ES-I3 (cell line): Measurements from ENCODE around the gene CNKSR1.

Experiments used
- H3K36me3 ChIP-seq: 2 replicates; pipeline ENCODE4 v1.6.1; 2013; ENCODE audit warnings: mild to moderate bottlenecking, low read length, control low read depth, moderate library complexity; ENCODE audit not compliant: insufficient read depth
- H3K4me1 ChIP-seq: 2 replicates; pipeline ENCODE4 v1.6.1; 2013; ENCODE audit warnings: mild to moderate bottlenecking, control low read depth, low read length; ENCODE audit not compliant: insufficient read depth
- H3K9ac ChIP-seq: 2 replicates; pipeline ENCODE4 v1.6.1; 2013; ENCODE audit warnings: low read depth, mild to moderate bottlenecking, low read length, moderate library complexity
- H3K9me3 ChIP-seq: 2 replicates; pipeline ENCODE4 v1.6.1; 2013; ENCODE audit warnings: mild to moderate bottlenecking, low read length, moderate library complexity; ENCODE audit not compliant: control insufficient read depth, insufficient read depth

CNKSR1 gene

DNA sequence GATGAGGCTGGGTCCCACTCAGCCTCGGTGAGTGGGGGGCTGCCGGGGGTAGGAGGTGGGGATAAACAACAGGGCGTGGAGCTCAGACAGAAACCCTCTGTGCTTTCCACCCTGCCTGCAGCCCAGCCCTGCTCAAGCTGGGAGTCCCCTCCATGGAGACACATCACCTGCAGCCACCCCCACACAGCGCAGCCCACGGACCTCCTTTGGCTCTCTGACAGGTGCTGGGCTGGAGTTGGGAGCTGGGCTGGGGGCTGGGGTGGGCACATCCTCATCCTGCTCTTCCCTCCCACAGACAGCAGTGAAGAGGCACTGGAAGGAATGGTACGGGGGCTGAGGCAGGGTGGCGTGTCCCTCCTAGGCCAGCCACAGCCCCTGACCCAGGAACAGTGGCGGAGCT is 11.2 kb downstream of the CNKSR1 start:
- H3K4me1 ChIP-seq = no peaks in the 10 kb centered on the region; the same call in 1 of the 2 replicates
- H3K36me3 ChIP-seq = no peaks in the 10 kb centered on the region
- no peaks in the 10 kb centered on the region for H3K9me3 ChIP-seq
- H3K9ac ChIP-seq = no peak overlapping the region

DNA sequence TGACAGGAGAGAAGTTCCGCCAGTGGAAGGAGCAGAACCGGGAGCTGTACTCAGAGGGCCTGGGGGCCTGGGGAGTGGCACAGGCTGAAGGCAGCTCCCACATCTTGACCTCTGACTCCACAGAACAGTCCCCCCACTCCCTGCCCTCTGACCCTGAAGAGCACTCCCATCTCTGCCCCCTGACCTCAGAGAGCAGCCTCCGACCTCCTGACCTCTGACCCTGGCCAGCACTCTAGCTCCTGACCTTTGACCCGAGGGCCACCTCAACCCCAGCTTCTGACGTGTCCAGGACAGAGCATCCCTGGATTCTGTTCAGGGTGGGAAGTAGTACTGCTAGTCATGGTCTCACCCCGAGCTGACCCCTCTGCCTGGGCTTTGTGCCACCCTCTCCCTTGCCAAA is 12.0 kb downstream of the CNKSR1 start:
- H3K9ac ChIP-seq = no peak overlapping the region
- no peaks in the 10 kb centered on the region for H3K36me3 ChIP-seq
- no peaks in the 10 kb centered on the region; the same call in 1 of the 2 replicates for H3K4me1 ChIP-seq
- no peaks in the 10 kb centered on the region for H3K9me3 ChIP-seq

DNA sequence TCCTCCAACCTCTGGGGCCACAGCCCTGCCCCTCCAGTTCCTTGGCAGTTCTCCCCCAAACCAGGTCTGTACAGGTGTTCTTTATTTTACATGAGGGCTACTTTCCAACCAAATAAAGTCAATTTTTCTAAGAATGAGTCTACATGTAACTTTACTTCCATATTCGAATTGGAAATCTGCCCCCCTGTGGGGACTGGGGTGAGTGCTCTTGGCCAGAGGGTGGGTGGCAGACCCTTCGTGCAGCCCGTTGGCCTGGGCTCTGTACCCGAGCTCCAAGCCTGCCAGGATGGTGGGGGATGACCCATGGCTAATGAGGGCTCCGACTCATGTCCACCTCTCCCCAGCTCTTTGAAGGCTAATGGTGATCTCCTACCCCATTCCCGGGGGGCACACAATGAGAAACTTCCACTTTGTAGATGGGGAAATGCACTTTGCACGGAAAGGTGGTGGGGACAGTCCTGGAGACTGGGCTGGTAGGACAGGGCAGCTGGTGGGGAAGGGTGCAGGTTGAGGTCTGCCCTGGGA is 12.5 kb downstream of the CNKSR1 start:
- no peaks in the 10 kb centered on the region for H3K9me3 ChIP-seq
- H3K9ac ChIP-seq = no peak overlapping the region
- no peaks in the 10 kb centered on the region; the same call in 1 of the 2 replicates for H3K4me1 ChIP-seq
- H3K36me3 ChIP-seq = no peaks in the 10 kb centered on the region

DNA sequence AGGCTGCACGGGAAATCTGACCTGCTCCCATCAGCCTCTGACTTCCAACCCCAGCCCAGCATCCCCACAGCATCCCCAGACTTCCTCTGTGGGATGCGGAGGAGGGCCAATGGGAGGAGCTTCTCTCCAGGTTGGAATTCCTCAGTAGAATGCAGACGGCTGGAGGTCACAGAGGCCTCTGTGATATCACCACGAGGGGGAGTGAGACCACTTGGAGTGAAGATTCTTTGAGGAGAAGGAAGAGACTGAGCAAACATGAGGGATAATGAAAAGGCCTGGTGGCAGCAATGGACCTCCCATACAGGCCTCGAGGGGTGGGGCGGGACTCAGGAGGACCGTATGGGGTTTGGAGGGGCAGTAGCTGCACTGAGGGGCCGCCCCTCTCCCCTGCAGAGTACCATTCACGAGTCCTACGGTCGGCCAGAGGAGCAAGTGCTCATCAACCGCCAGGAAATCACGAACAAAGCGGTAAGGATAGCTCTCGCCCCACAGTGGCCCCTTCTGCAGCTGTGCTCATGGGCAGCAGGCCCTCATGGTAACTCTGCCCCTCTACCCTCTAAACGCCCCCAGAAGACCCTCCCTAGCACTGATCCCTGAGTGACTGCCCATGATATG is 13.2 kb downstream of the CNKSR1 start, which contains the start of gene CATSPER4:
TSS of gene CATSPER4 (plus strand) at position 230 of the 615 bp plus-strand sequence. CDS start at position 256, 26 bp downstream.
- Histone ChIP-seq H3K36me3 (no peaks in the 10 kb centered on the region), H3K9me3 (no peaks in the 10 kb centered on the region), H3K4me1 (no peaks in the 10 kb centered on the region; the same call in 1 of the 2 replicates), H3K9ac (no peak within 1 kb of the TSS)

DNA sequence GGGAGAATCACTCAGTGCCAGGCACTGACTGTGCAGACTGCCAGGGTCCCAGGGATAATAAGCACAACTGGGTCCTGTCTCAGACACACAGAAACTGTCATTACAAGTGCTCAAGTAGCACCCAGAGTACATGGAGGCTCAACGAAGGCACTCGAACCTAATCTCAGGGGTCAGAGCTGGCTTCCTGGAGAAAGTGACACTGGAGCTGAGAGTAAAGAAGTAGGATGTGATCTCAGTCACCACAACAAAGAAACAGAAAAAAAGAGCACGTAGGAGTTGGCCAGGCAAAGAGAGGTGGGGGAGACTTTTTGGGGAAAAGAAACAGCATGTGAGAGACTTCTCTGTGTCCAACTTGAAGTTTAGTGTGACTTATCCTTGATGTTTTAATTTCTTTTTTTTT is 14.4 kb downstream of the CNKSR1 start:
- Histone ChIP-seq H3K4me1 (no peaks in the 10 kb centered on the region; the same call in 1 of the 2 replicates), H3K9ac (no peak overlapping the region), H3K9me3 (no peaks in the 10 kb centered on the region), H3K36me3 (no peaks in the 10 kb centered on the region)

DNA sequence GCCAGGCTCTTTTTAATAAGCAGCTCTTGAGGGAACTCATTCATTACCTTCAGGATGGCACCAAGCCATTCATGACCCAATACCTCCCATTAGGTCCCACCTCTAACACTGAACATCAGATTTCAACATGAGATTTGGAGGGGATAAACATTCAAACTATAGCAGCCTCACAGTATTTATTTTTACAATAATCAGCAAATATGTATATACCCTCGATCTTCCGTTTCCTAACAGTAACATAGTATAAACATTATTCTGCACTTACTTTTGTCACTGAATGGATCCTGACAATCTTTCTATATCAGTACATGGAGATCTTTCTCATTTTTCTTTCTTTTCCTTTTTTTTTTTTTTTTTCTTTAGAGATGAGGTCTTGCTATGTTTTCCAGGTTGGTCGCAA is 18.5 kb downstream of the CNKSR1 start:
- Histone ChIP-seq H3K9me3 (no peaks in the 10 kb centered on the region), H3K4me1 (peaks cover 3% of the 10 kb centered on the region; the same call in 1 of the 2 replicates), H3K36me3 (no peaks in the 10 kb centered on the region), H3K9ac (no peak overlapping the region)

DNA sequence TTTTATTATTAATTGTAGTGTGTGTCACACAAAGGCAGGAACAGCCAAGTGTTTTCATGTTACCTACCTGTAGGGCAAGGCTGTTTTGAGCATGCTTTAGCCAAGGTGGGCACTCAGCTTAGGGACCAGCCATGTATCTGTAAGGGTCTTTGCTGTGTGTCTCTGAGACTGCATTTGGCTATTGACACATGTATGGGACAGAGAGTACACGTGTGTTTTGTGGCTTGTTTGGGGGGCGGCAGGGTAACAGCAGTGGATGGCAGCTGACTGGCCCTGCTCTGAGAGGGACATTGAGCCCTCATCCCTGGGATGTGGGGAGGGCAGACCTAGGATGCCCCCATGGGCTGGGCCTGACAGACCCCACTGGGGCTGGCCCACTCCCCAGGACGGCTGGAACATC is 20.0 kb downstream of the CNKSR1 start:
- Histone ChIP-seq H3K9ac (no peak overlapping the region), H3K36me3 (no peaks in the 10 kb centered on the region), H3K4me1 (peaks cover 3% of the 10 kb centered on the region; the same call in 1 of the 2 replicates), H3K9me3 (no peaks in the 10 kb centered on the region)

DNA sequence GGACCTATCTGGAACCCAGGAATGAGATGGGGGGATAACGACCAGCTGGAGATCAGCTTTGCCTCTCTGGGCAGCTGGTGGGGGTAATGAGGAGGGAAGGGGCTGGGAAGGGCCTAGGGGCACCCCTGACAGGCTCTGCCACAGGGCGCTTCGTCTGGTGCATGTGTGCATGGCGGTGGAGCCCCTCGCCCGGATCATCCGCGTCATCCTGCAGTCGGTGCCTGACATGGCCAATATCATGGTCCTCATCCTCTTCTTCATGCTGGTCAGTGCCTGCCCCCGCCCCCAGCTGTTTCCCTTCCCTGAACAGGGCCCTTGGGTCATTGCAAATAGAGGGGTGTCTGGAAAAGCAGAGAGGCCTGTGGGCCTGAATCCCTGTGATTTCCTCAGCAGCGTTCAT is 20.5 kb downstream of the CNKSR1 start:
- Histone ChIP-seq H3K36me3 (no peaks in the 10 kb centered on the region), H3K4me1 (peaks cover 3% of the 10 kb centered on the region; the same call in 1 of the 2 replicates), H3K9ac (no peak overlapping the region), H3K9me3 (no peaks in the 10 kb centered on the region)

DNA sequence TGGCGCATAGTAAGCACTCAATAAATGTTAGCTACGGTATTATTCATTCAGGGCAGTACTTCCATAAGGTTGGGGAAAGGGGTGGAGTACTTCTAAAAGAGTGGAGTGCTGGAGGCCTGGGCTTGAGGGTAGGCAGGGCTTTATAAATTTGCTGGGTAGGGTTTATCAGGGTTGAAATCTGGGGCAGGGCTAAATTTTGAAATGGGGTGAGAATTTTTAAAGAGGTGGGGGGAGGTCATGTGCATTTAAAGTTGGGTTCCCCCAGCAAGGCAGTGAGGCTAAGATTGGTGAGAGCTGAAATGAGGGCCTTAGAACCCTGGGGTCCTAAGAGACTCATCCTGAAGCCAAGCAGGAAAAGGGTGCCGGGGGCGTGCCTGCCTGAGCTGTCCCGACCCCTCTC is 23.1 kb downstream of the CNKSR1 start:
- Histone ChIP-seq H3K9me3 (no peaks in the 10 kb centered on the region), H3K36me3 (no peaks in the 10 kb centered on the region), H3K4me1 (peaks cover 11% of the 10 kb centered on the region; the same call in 1 of the 2 replicates), H3K9ac (peak overlapping the region; percentile 43; the same call in 1 of the 2 replicates)

DNA sequence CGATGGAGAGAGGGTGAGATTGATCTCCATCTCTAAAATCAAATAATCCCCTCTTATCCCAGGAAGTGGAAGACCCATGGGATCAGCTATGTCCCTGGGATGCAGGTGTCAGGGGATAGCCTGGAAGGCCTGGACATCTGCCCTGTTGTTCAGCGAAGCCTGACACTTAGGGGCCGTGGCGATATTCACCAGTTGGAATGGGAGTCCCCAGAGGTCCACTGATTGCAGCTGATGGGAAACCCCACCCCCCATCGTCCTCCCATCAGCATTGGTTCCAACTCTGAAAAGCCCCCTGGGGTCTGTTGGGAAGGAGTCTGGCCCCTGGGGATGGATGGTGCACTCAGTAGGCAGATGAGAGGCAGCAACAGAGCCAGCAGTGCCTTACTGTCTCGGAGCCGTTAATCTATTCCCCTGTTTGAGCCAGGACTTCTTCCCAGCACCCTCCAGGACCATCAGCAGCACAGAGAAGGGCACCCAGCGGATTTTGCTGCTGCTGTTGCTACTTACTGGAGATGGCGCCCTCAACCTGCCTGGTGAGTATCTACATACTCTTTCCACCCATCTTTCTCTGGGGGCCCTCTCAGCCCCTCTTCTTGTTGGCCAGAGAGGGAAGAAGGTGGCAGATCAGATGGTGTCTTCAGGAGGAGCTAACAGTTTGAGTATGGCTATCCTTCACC is 26.5 kb downstream of the CNKSR1 start:
- H3K9ac ChIP-seq = no peak overlapping the region
- no peaks in the 10 kb centered on the region for H3K9me3 ChIP-seq
- H3K4me1 ChIP-seq = peaks cover 7% of the 10 kb centered on the region; the same call in 1 of the 2 replicates

DNA sequence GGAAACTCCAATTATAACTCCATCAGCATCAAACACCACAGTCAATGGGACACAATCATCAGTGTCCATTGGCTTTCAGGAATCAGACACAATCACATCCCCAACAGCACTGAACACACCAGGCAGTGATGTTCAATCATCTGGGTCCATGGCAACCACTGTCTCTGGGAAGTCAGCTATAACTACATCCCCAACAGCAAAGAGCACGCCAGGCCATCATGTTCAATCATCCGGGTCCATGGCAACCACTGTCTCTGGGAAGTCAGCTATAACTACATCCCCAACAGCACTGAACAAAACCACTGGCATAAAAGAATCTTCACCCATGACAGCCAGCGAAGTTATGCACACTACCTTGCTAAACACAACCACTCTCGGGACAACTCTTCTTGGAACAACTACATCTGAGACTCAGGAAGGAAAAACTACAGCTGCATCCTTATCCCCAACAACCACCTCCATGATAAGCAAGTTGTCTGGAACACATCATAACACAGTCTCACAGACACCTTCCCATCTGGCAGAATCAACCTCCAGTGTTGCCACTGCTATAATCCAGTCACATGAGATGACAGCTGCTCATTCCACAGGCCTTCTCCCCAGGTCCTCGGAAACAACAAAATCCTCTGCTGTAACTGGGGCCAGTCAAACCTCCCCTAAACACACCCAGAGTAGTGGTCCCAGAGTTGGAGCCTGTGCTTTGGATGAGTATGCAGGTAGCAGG is 33.0 kb downstream of the CNKSR1 start:
- no peaks in the 10 kb centered on the region for H3K4me1 ChIP-seq
- H3K9ac ChIP-seq = no peak overlapping the region
- no peaks in the 10 kb centered on the region for H3K9me3 ChIP-seq
- no peaks in the 10 kb centered on the region for H3K36me3 ChIP-seq

More for the DNA sequence above, 26.5 kb downstream of the CNKSR1 start:
- no peaks in the 10 kb centered on the region for H3K36me3 ChIP-seq

DNA sequence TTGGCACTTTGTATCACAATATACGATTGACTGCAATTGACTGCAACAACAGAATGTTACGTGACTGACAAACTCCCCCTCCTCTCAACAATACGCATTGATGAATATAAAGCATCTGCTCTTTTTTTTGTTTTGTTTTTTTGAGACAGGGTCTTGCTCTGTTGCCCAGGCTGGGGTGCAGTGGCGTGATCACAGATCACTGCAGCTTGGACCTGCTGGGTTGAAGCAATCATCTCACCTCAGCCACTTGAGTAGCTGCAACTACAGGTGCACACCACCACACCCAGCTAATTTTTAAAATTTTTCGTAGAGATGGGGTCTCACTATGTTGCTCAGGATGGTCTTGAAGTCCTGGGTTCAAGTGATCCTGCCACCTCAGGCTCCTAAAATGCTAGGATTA is 35.4 kb downstream of the CNKSR1 start:
- Histone ChIP-seq H3K9me3 (no peaks in the 10 kb centered on the region), H3K36me3 (no peaks in the 10 kb centered on the region), H3K9ac (no peak overlapping the region)

DNA sequence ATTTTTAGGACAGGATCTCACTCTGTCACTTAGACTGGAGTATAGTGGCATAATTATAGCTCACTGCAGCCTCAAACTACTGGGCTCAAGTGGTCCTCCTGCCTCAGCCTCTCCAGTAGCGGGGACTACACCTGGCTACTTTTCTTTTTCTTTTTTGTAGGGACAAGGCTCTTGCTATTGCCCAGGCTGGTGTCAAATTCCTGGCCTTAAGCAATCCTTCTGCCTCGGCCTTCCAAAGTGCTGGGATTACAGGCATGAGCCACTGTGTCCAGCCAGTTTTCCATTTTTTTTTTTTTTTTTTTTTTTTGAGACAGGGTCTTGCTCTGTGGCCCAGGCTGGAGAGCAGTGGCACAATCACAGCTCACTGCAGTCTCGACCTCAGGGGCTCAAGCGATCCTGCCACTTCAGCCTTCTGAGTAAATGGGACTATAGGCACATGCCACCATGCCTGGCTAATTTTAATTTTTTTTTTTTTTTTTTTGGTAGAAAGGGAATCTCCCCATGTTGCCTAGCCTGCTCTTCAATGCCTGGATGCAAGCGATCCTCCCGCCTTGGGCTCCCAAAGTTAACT is 36.1 kb downstream of the CNKSR1 start:
- no peaks in the 10 kb centered on the region for H3K4me1 ChIP-seq
- H3K9ac ChIP-seq = no peak overlapping the region
- H3K9me3 ChIP-seq = no peaks in the 10 kb centered on the region
- no peaks in the 10 kb centered on the region for H3K36me3 ChIP-seq

More for the DNA sequence above, 35.4 kb downstream of the CNKSR1 start:
- no peaks in the 10 kb centered on the region for H3K4me1 ChIP-seq

DNA sequence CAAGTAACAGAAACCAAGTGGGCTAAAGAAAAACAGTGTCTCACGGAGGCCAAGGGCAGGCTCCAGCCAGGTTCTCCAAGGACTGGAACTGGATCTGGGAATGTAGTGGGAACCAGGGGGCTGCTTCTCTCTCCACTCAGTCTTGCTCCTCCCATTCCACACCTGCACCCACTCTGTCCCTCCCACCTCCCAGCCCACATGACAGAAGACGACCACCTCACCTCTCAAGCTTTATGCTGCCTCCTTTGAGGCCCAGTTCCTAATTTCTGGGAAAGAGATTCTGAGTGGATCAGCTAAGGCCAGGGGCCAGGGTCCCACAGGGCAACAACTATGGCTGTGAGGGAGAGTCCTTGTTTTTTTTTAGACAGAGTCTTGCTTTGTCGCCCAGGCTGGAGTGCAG is 38.0 kb downstream of the CNKSR1 start:
- Histone ChIP-seq H3K36me3 (no peaks in the 10 kb centered on the region), H3K9ac (no peak overlapping the region), H3K9me3 (no peaks in the 10 kb centered on the region), H3K4me1 (no peaks in the 10 kb centered on the region)
